Naive thymus-derived CD4-positive, alpha-beta T cell (primary cell): ENCODE data around the gene GSTO2. TPM values are rescaled to one million over a fixed set of nuclear protein-coding genes. Genes with fewer than 3 reads are reported as not detected.

Source experiments
- ATAC-seq: fragments of 150-1000 bp; cut with Tn5 transposase; 2 replicates; pipeline ENCODE4 v1.10.0; 2021; ENCODE audit warnings: mild to moderate bottlenecking, moderate library complexity
- CTCF ChIA-PET: fragments of 350-600 bp; sonication (Branson Sonifier 250); formaldehyde crosslinking; loops from one replicate; lab custom pipeline; 2021; ENCODE audit warnings: antibody characterized with exemption; lab: Charles Lee
- POLR2A ChIA-PET: fragments of 350-600 bp; sonication (Branson Sonifier 250); formaldehyde crosslinking; loops from one replicate; lab custom pipeline; 2021; ENCODE audit warnings: antibody characterized with exemption, inconsistent platforms; lab: Charles Lee
- DNase-seq, 9 donors: peaks; one replicate each; pipeline versions ENCODE4 v3.0.0 to v3.0.0-alpha.2; 2020 to 2022; ENCODE audit warnings: mixed read lengths in 1 of 9
- H3K27ac ChIP-seq: one replicate; pipeline ENCODE4 v1.7.0; 2013; ENCODE audit warnings: mild to moderate bottlenecking, low read depth, low read length, moderate library complexity
- H3K27me3 ChIP-seq, 2 donors: one replicate each; pipeline ENCODE4 v1.7.0; 2013; ENCODE audit warnings: low read length in 2 of 2, mild to moderate bottlenecking in 2 of 2, moderate library complexity in 2 of 2; ENCODE audit not compliant: control insufficient read depth in 2 of 2, insufficient read depth in 2 of 2
- H3K36me3 ChIP-seq, 3 experiments: 1 replicate in 2 of 3; 2 replicates in 1 of 3; pipeline ENCODE4 v1.7.0; 2013; ENCODE audit warnings: low read length in 3 of 3, mild to moderate bottlenecking in 3 of 3, moderate library complexity in 1 of 3; ENCODE audit not compliant: insufficient read depth in 3 of 3, control insufficient read depth in 2 of 3
- H3K4me1 ChIP-seq, 2 donors: one replicate each; pipeline ENCODE4 v1.7.0; 2013; ENCODE audit warnings: low read length in 2 of 2, mild to moderate bottlenecking in 2 of 2, moderate library complexity in 1 of 2; ENCODE audit not compliant: control insufficient read depth in 2 of 2, insufficient read depth in 2 of 2
- H3K4me3 ChIP-seq: 2 replicates; pipeline ENCODE4 v1.7.0; 2013; ENCODE audit warnings: mild to moderate bottlenecking, low read length
- H3K9me3 ChIP-seq, 3 experiments: 1 replicate in 2 of 3; 2 replicates in 1 of 3; pipeline ENCODE4 v1.7.0; 2013; ENCODE audit warnings: low read length in 3 of 3; ENCODE audit not compliant: control insufficient read depth in 2 of 3
- H3K27ac Mint-ChIP-seq, 9 donors: one replicate each; pipeline ENCODE4 v1.8.0; 2020 to 2022; ENCODE audit warnings: mixed read lengths in 9 of 9, mild to moderate bottlenecking in 8 of 9, moderate library complexity in 5 of 9, inconsistent platforms in 2 of 9
- H3K27me3 Mint-ChIP-seq, 5 donors: one replicate each; pipeline ENCODE4 v1.8.0; 2021 to 2022; ENCODE audit warnings: mixed read lengths in 5 of 5, mild to moderate bottlenecking in 1 of 5
- H3K36me3 Mint-ChIP-seq, 5 donors: one replicate each; pipeline ENCODE4 v1.8.0; 2020 to 2022; ENCODE audit warnings: mixed read lengths in 5 of 5, mild to moderate bottlenecking in 3 of 5, inconsistent platforms in 1 of 5
- H3K4me1 Mint-ChIP-seq, 7 donors: one replicate each; pipeline ENCODE4 v1.8.0; 2020 to 2022; ENCODE audit warnings: mixed read lengths in 7 of 7, mild to moderate bottlenecking in 3 of 7, inconsistent platforms in 1 of 7
- H3K4me3 Mint-ChIP-seq, 10 donors: one replicate each; pipeline ENCODE4 v1.8.0; 2020 to 2022; ENCODE audit warnings: mild to moderate bottlenecking in 10 of 10, mixed read lengths in 10 of 10, moderate library complexity in 6 of 10, inconsistent platforms in 2 of 10
- H3K9me3 Mint-ChIP-seq, 11 donors: one replicate each; pipeline ENCODE4 v1.8.0; 2020 to 2022; ENCODE audit warnings: mixed read lengths in 11 of 11, mild to moderate bottlenecking in 4 of 11, inconsistent platforms in 1 of 11, moderate library complexity in 1 of 11
- intact Hi-C, 2 donors: fragments of 100-400 bp; cut with micrococcal nuclease; formaldehyde crosslinking; loops; one replicate each; pipeline ENCODE4 v1.15.1; 2023
- microRNA-seq: library from miRNA; unstranded; fragments of <30 nt; microRNA quantifications from one replicate; pipeline ENCODE4 v1.2.0, GENCODE V29; 2022; ENCODE audit warnings: borderline microRNAs expressed
- polyA plus RNA-seq, 2 donors: library from polyadenylated mRNA; unstranded; fragments of 300-500 nt; fragmentation: Illumina TruSeq; gene quantifications; one replicate each; pipeline ENCODE4 v1.2.3, GENCODE V29; 2021
- total RNA-seq, 6 experiments: library from RNA in 5 of 6; stranded (reverse) in 5 of 6; gene quantifications; 1 replicate in 5 of 6; 2 replicates in 1 of 6; pipeline ENCODE4 v1.2.3 and lab custom pipeline; 2021 to 2026

GSTO2 gene
- total and polyA plus RNA-seq, 7 experiments from 2014 or later = 1.0 to 2.5 (median 1.3) TPM

DNA sequence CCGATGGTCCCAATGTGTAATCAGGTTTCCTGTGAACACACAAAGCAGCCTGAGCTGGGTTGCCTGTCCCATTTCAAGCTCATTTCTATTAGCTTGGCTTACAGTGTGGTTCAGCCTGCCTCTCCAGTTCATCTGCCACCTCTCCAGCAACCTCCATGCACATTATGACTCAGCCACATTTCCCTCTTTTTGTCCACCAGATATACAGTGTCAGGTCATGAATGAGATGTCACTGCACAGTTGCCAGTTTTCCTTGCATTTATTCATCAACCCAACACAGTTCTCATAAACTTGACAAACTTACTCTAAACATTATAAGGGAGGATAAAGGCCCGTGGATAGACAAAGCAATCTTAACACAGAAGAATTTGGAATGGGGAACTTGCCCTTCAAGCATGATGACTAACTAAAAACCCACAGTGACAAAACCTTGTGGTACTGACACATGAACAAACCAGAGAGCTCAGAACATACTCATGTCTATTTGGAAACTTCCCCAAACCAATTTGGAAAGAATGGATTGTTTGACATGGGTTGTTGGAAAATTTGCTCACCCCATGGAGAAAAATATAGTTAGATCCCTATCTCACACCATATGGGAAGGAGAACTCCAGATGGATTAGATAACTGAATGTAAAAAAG is 82.2 kb downstream of the GSTO2 start:
- Histone ChIP-seq H3K27ac (no peak overlapping the region), H3K4me1 (peaks cover 13% of the 10 kb centered on the region in 2 donors), H3K36me3 (no peaks in the 10 kb centered on the region), H3K27me3 (no peaks in the 10 kb centered on the region), H3K9me3 (no peaks in the 10 kb centered on the region), H3K4me3 (no peak overlapping the region)
- no peak for DNase-seq
- peak; percentile 34 for ATAC-seq
- no peaks in the 10 kb centered on the region for H3K27me3 Mint-ChIP-seq
- H3K9me3 Mint-ChIP-seq = peaks cover 0 to 2% (median 0%) of the 10 kb centered on the region in 11 donors
- ChIA-PET POLR2A (interaction anchor here (0.6 to 3.4 kb wide), 7 partner anchors 13 to 59 kb away, joined by 3 to 19 read pairs (median 4); partner anchors contain the start of gene ITPRIP), CTCF (interaction anchor here (0.6 to 10.9 kb wide), 19 partner anchors 10 to 845 kb away, joined by 3 to 259 read pairs (median 7); partner anchors contain the start of gene ITPRIP)
- peak overlapping the region in 1 of 10 donors; percentile 65 for H3K4me3 Mint-ChIP-seq
- no peaks in the 10 kb centered on the region for H3K36me3 Mint-ChIP-seq
- peak overlapping the region in 3 of 9 donors; percentile 6 to 75 (median 28) for H3K27ac Mint-ChIP-seq
- H3K4me1 Mint-ChIP-seq = peaks cover 6 to 26% (median 15%) of the 10 kb centered on the region in 7 donors
- intact Hi-C loops = loop anchor here (5.0 kb wide), 2 partner anchors 229 to 434 kb away; partner anchors contain the start of genes SFR1 (in 1 of the 2) and STN1 (in 1 of the 2)

DNA sequence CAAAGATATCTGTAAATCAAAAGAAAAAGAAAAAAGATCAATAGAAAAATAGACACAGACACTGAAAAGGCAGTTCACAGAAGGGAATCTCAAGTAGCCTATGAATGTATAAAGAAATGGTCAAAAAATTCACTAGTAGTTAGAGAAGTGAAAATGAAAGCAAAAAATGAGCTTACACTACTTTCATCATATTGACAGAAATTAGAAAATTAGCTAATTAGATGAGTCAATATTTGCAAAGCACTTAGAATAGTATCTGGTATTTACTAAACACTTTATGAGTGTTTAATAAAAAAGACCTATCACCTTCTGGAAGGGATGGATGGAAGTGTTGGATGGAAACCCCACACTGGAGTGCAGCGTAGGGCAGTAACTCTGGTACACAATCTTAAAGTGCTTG is 82.9 kb downstream of the GSTO2 start:
- ATAC-seq (no peak), DNase-seq (no peak)
- Histone ChIP-seq H3K4me3 (peak overlapping the region; percentile 24), H3K9me3 (no peaks in the 10 kb centered on the region), H3K27me3 (no peaks in the 10 kb centered on the region), H3K36me3 (no peaks in the 10 kb centered on the region), H3K27ac (no peak overlapping the region), H3K4me1 (peaks cover 11% of the 10 kb centered on the region in 2 donors)
- Mint-ChIP-seq H3K27me3 (no peaks in the 10 kb centered on the region), H3K9me3 (peaks cover 0 to 2% (median 0%) of the 10 kb centered on the region in 11 donors), H3K4me3 (peak overlapping the region in 2 of 10 donors; percentile 37 to 67), H3K27ac (peak overlapping the region in 3 of 9 donors; percentile 28 to 75 (median 59)), H3K36me3 (no peaks in the 10 kb centered on the region), H3K4me1 (peaks cover 4 to 22% (median 10%) of the 10 kb centered on the region in 7 donors)
- POLR2A ChIA-PET = interaction anchor here (0.6 to 3.4 kb wide), 5 partner anchors 14 to 46 kb away, joined by 3 to 19 read pairs (median 5); partner anchors contain the start of gene ITPRIP
- CTCF ChIA-PET = interaction anchor here (0.6 to 10.9 kb wide), 14 partner anchors 14 to 846 kb away, joined by 3 to 259 read pairs (median 8); partner anchors contain the start of gene ITPRIP
- intact Hi-C loops = loop anchor here (2.0 to 5.0 kb wide), 3 partner anchors 229 to 435 kb away; partner anchors contain the start of genes SFR1 (in 2 of the 2) and STN1 (in 1 of the 2)

DNA sequence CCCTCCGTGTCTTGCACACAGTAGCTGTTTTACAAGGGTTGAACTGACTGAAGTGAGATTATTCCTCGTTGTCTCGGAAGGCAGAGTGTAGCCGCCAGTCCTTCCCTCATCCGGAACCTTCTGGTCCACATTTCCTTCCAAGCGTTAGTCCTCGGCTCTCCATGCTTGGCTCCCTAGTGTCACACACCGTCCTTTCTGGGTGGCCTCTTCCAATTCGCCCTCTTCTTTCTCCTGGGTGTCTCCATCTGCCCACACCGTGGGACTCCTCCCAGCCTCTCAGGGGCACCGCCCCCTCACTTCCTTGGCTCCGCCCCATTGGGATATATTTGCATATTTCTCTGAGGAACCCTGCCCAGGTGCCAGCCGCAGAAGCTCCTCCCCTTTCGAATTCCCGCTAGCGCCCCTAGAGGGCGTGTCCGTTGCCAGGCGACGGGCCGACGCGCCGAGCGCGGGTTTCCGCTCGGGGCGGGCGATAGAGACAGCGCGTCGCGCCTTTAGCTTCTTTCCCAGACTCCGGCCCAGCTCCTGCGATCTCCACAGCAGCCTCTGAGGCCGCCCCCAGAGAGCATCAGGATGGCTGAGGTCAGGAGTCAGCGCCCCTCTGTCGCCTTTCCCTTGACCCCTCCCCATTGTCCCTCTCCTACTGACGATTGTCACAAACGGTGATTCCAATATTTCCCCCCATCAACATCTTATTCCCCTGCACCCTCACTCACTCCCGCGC is 84.5 kb downstream of the GSTO2 start, which contains the start of gene CFAP58:
CFAP58 (plus strand) TSS at position 509 of the 724 bp plus-strand sequence; CDS start at position 574, 65 bp downstream.
- Mint-ChIP-seq H3K27ac (peak within 1 kb of the TSS in 2 of 9 donors; percentile 14 to 61), H3K4me3 (peak within 1 kb of the TSS in 6 of 10 donors; percentile 4 to 67 (median 10)), H3K9me3 (peaks cover 0 to 2% (median 0%) of the 10 kb centered on the region in 11 donors), H3K36me3 (no peaks in the 10 kb centered on the region), H3K27me3 (no peaks in the 10 kb centered on the region), H3K4me1 (peaks cover 0 to 20% (median 6%) of the 10 kb centered on the region in 7 donors)
- CTCF ChIA-PET = interaction anchor here (0.5 to 10.9 kb wide), 13 partner anchors 8 to 106 kb away, joined by 3 to 259 read pairs (median 5); no protein-coding TSS in a partner anchor
- H3K9me3 ChIP-seq = no peaks in the 10 kb centered on the region
- H3K27me3 ChIP-seq = no peaks in the 10 kb centered on the region
- intact Hi-C loops = loop anchor here (1.0 to 5.0 kb wide), 6 partner anchors 15 to 436 kb away; partner anchors contain the start of genes CFAP43 (in 2 of the 2), GSTO2 (in 2 of the 2), SFR1 (in 2 of the 2) and ITPRIP (in 1 of the 2)
- H3K27ac ChIP-seq = no peak within 1 kb of the TSS
- ATAC-seq (peak; percentile 88), DNase-seq (peak; percentile 82 to 90 (median 87))
- POLR2A ChIA-PET = interaction anchor here (1.0 to 2.0 kb wide), 9 partner anchors 12 to 84 kb away, joined by 3 to 9 read pairs (median 6); partner anchors contain the start of genes GSTO2 and ITPRIP
- H3K4me1 ChIP-seq = peaks cover 11% of the 10 kb centered on the region in 2 donors
- no peaks in the 10 kb centered on the region for H3K36me3 ChIP-seq
- peak within 1 kb of the TSS; percentile 54 for H3K4me3 ChIP-seq

Small RNA genes lying within 50 kb of the gene (microRNA-seq; reads per million reads assigned to microRNA genes)
- not detected for gene MIR4482

Other genes with a start within 250 kb of the GSTO2 start
- not detected for gene COL17A1, start 183.3 kb upstream of the GSTO2 start, total RNA-seq
- not detected for gene COL17A1, start 183.3 kb upstream of the GSTO2 start, polyA plus RNA-seq
- gene SFR1, start 147.0 kb upstream of the GSTO2 start, total RNA-seq = 10 to 100 TPM; 12.0 to 15.3 (median 14.2) TPM
- gene SFR1, start 147.0 kb upstream of the GSTO2 start, polyA plus RNA-seq = 10 to 100 TPM; 10.1 to 19.8 TPM
- under 1 TPM in 1 of 5 experiments, not detected in 4; 0.17 TPM for gene CFAP43, start 36.8 kb upstream of the GSTO2 start, total RNA-seq
- under 1 TPM in 1 of 2 donors, not detected in 1; 0.14 TPM for gene CFAP43, start 36.8 kb upstream of the GSTO2 start, polyA plus RNA-seq
- 100 to 1,000 TPM in 1 of 5 experiments, 10 to 100 TPM in 4; 28.1 to 129 (median 49.1) TPM for gene GSTO1, start 14.3 kb upstream of the GSTO2 start, total RNA-seq
- 100 to 1,000 TPM; 116 to 141 TPM for gene GSTO1, start 14.3 kb upstream of the GSTO2 start, polyA plus RNA-seq
- 100 to 1,000 TPM in 1 of 5 experiments, 10 to 100 TPM in 4; 20.0 to 129 (median 27.8) TPM for gene ITPRIP, start 69.3 kb downstream of the GSTO2 start, total RNA-seq
- 10 to 100 TPM; 17.8 to 18.0 TPM for gene ITPRIP, start 69.3 kb downstream of the GSTO2 start, polyA plus RNA-seq
- under 1 TPM in 1 of 5 experiments, not detected in 4; 0.17 TPM for gene CFAP58, start 84.6 kb downstream of the GSTO2 start, total RNA-seq
- gene CFAP58, start 84.6 kb downstream of the GSTO2 start, polyA plus RNA-seq = not detected